ENCODE results near the gene TAPBP. TPM values are rescaled to one million over a fixed set of nuclear protein-coding genes. Genes with fewer than 3 reads are reported as not detected.
A peak's percentile ranks its signal among the peaks of the same experiment; 100 is the strongest.

Gene TAPBP
- total and polyA plus RNA-seq, 9 of the 15 experiments (the other 6 are each of a cell fraction or from before 2014, with no cell fraction given), result 5.6 to 74.0 (median 22.3) TPM

- TF ChIP-seq, protein P1, sequence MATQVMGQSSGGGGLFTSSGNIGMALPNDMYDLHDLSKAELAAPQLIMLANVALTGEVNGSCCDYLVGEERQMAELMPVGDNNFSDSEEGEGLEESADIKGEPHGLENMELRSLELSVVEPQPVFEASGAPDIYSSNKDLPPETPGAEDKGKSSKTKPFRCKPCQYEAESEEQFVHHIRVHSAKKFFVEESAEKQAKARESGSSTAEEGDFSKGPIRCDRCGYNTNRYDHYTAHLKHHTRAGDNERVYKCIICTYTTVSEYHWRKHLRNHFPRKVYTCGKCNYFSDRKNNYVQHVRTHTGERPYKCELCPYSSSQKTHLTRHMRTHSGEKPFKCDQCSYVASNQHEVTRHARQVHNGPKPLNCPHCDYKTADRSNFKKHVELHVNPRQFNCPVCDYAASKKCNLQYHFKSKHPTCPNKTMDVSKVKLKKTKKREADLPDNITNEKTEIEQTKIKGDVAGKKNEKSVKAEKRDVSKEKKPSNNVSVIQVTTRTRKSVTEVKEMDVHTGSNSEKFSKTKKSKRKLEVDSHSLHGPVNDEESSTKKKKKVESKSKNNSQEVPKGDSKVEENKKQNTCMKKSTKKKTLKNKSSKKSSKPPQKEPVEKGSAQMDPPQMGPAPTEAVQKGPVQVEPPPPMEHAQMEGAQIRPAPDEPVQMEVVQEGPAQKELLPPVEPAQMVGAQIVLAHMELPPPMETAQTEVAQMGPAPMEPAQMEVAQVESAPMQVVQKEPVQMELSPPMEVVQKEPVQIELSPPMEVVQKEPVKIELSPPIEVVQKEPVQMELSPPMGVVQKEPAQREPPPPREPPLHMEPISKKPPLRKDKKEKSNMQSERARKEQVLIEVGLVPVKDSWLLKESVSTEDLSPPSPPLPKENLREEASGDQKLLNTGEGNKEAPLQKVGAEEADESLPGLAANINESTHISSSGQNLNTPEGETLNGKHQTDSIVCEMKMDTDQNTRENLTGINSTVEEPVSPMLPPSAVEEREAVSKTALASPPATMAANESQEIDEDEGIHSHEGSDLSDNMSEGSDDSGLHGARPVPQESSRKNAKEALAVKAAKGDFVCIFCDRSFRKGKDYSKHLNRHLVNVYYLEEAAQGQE (IDR thresholded peaks at IDR 0.05; ENCODE audit: borderline replicate concordance), result peak; percentile 48; the same call in 1 of the 2 replicates
- TF ChIP-seq, protein P1 (CRISPR knock-in tag; IDR thresholded peaks at IDR 0.05; ENCODE audit: low read depth), result no peak
- TF ChIP-seq XRCC5 (IDR thresholded peaks at IDR 0.05; ENCODE audit: low read depth, low read length) (peak; percentile 66; the same call in 1 of the 2 replicates), KDM4B (IDR thresholded peaks at IDR 0.05; ENCODE audit: borderline replicate concordance in 2 of 2, low read depth in 1 of 2) (no peak; a peak in 1 of 4 replicates), KDM2B (CRISPR knock-in tag; IDR thresholded peaks at IDR 0.05) (no peak), GATA2 (CRISPR knock-in tag; IDR thresholded peaks at IDR 0.05) (peak; percentile 26; the same call in 1 of the 2 replicates), TCFL5 (CRISPR knock-in tag; conservative IDR thresholded peaks at IDR 0.05) (no peak), ZBTB1 (CRISPR knock-in tag; IDR thresholded peaks at IDR 0.05; ENCODE audit: borderline replicate concordance, low read depth) (no peak), ZNF347 (CRISPR knock-in tag; IDR thresholded peaks at IDR 0.05; ENCODE audit: low read depth) (no peak), JUND (IDR thresholded peaks at IDR 0.05; ENCODE audit: borderline replicate concordance, low read depth, low read length) (no peak), JUND (tag; IDR thresholded peaks at IDR 0.05; ENCODE audit: borderline replicate concordance, low read depth, low read length) (no peak), KDM5B (IDR thresholded peaks at IDR 0.05; ENCODE audit: insufficient replicate concordance, low read depth, low read length) (peak; percentile 15)
- TF ChIP-seq, protein P2, sequence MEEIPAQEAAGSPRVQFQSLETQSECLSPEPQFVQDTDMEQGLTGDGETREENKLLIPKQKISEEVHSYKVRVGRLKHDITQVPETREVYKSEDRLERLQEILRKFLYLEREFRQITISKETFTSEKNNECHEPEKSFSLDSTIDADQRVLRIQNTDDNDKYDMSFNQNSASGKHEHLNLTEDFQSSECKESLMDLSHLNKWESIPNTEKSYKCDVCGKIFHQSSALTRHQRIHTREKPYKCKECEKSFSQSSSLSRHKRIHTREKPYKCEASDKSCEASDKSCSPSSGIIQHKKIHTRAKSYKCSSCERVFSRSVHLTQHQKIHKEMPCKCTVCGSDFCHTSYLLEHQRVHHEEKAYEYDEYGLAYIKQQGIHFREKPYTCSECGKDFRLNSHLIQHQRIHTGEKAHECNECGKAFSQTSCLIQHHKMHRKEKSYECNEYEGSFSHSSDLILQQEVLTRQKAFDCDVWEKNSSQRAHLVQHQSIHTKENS (CRISPR knock-in tag; IDR thresholded peaks at IDR 0.05), result no peak
- TF ChIP-seq, protein P3, sequence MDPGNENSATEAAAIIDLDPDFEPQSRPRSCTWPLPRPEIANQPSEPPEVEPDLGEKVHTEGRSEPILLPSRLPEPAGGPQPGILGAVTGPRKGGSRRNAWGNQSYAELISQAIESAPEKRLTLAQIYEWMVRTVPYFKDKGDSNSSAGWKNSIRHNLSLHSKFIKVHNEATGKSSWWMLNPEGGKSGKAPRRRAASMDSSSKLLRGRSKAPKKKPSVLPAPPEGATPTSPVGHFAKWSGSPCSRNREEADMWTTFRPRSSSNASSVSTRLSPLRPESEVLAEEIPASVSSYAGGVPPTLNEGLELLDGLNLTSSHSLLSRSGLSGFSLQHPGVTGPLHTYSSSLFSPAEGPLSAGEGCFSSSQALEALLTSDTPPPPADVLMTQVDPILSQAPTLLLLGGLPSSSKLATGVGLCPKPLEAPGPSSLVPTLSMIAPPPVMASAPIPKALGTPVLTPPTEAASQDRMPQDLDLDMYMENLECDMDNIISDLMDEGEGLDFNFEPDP (CRISPR knock-in tag; IDR thresholded peaks at IDR 0.05), result no peak
- TF ChIP-seq, protein P4, sequence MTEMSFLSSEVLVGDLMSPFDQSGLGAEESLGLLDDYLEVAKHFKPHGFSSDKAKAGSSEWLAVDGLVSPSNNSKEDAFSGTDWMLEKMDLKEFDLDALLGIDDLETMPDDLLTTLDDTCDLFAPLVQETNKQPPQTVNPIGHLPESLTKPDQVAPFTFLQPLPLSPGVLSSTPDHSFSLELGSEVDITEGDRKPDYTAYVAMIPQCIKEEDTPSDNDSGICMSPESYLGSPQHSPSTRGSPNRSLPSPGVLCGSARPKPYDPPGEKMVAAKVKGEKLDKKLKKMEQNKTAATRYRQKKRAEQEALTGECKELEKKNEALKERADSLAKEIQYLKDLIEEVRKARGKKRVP (CRISPR knock-in tag; IDR thresholded peaks at IDR 0.05), result no peak
These were observed 1.3 kb downstream of the TAPBP start (continued) for GRCh38 chr6:33312361-33313104.

Data from K562 (cell line).